ENCODE measurements around the gene CDKN1C. TPM values are rescaled to one million over a fixed set of nuclear protein-coding genes. Genes with fewer than 3 reads are reported as not detected.

Gene CDKN1C
- polyA plus RNA-seq, 1 donor from 2014 or later = 36.7 TPM

DNA sequence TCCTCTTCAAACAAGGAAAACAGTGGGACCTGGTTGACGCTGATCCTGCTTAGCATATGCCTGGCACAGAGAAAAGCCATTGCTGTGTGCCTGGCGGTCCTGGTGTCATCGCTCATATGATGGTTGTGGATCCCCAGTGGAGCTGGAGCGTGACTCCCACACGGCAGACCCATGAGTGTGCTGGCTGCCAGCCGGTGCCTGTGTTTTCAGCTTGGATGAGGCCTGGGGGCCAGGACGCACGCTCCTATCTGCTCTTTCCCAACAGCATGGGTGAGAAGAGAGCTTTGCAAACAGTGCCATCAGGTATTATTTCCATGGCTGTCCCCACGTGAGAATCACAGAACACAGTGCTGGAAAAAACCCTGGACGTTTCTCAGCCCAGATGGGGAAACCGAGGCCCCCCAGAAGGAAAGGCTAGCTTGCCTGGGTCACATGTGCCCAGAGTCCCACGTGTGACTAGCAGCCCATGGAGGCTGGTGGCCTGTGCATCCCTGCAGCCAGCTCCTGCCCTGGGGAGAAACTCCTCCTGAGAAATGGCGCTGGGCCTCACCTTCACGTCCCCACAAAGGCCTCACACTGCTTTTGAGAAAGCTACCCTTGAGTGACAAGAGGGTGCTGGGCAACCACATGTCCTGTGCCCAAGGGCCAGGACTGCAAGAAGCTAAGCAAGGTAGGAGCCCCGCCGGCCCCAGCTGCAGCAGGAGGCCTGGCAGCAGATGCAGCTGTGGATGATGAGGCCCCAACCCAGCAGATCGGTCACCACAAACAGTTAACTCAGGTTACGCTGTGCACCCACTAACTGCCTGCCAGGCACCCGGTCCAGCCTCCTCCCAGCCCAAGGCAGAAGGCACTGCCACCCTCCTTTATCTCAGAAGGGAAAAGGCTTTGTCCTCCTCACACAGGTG, 4.2 kb downstream of the CDKN1C start:
- Histone ChIP-seq H3K4me3 (ENCODE audit: low read length) (no peak overlapping the region), H3K9ac (ENCODE audit: low read length) (no peak overlapping the region), H3K79me2 (replicated peaks; ENCODE audit: insufficient read depth, low read length) (peaks cover 10% of the 10 kb centered on the region), H3K27ac (ENCODE audit: low read length) (no peak overlapping the region), H3F3A (ENCODE audit: insufficient read depth, low read length, poor library complexity, severe bottlenecking) (no peaks in the 10 kb centered on the region), H2AFZ (ENCODE audit: low read depth, low read length) (no peak overlapping the region), H3K9me2 (ENCODE audit: insufficient read depth, low read length) (no peaks in the 10 kb centered on the region), H3K9me3 (ENCODE audit: low read length) (no peaks in the 10 kb centered on the region), H4K20me1 (ENCODE audit: insufficient read depth) (no peaks in the 10 kb centered on the region), H3K4me2 (ENCODE audit: low read length) (no peak overlapping the region), H3K27me3 (ENCODE audit: insufficient read depth, low read depth, low read length) (peaks cover 5% of the 10 kb centered on the region), H3K36me3 (ENCODE audit: insufficient read depth, low read length) (no peaks in the 10 kb centered on the region)
- TF ChIP-seq EP300 (conservative IDR thresholded peaks at IDR 0.05; ENCODE audit: poor library complexity, severe bottlenecking) = no peak
- TF ChIP-seq MXI1 (conservative IDR thresholded peaks at IDR 0.05; ENCODE audit: poor library complexity, severe bottlenecking) = no peak
- no peak for TF ChIP-seq RAD21 (conservative IDR thresholded peaks at IDR 0.05)
- TF ChIP-seq, protein P1, sequence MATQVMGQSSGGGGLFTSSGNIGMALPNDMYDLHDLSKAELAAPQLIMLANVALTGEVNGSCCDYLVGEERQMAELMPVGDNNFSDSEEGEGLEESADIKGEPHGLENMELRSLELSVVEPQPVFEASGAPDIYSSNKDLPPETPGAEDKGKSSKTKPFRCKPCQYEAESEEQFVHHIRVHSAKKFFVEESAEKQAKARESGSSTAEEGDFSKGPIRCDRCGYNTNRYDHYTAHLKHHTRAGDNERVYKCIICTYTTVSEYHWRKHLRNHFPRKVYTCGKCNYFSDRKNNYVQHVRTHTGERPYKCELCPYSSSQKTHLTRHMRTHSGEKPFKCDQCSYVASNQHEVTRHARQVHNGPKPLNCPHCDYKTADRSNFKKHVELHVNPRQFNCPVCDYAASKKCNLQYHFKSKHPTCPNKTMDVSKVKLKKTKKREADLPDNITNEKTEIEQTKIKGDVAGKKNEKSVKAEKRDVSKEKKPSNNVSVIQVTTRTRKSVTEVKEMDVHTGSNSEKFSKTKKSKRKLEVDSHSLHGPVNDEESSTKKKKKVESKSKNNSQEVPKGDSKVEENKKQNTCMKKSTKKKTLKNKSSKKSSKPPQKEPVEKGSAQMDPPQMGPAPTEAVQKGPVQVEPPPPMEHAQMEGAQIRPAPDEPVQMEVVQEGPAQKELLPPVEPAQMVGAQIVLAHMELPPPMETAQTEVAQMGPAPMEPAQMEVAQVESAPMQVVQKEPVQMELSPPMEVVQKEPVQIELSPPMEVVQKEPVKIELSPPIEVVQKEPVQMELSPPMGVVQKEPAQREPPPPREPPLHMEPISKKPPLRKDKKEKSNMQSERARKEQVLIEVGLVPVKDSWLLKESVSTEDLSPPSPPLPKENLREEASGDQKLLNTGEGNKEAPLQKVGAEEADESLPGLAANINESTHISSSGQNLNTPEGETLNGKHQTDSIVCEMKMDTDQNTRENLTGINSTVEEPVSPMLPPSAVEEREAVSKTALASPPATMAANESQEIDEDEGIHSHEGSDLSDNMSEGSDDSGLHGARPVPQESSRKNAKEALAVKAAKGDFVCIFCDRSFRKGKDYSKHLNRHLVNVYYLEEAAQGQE (IDR thresholded peaks at IDR 0.05; ENCODE audit: borderline replicate concordance) = no peak
- no peak for TF ChIP-seq SMC3 (conservative IDR thresholded peaks at IDR 0.05; ENCODE audit: poor library complexity)

DNA sequence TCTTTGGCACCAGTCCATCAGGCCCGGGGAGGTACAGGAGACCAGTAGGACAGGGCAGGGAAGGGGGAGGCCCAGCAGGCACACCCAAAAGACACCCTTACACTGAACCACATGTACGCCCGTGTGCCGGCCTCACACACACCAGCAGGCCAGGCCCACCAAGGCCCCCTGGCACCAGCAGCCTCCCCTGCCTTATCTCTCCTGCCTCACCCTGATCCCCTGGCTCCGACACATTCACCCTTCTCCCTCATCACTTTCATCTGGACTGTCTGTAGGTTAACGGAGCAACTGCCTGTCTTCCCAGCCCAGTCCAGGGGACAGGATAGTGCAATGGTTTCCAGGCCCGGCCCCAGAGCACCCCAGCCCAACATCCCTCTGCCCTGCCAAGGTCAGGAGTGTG, 4.9 kb downstream of the CDKN1C start:
- peaks cover 10% of the 10 kb centered on the region for H3K79me2 ChIP-seq (replicated peaks; ENCODE audit: insufficient read depth, low read length)
- H4K20me1 ChIP-seq (ENCODE audit: insufficient read depth) = no peaks in the 10 kb centered on the region
- no peaks in the 10 kb centered on the region for H3K36me3 ChIP-seq (ENCODE audit: insufficient read depth, low read length)
- no peaks in the 10 kb centered on the region for H3F3A ChIP-seq (ENCODE audit: insufficient read depth, low read length, poor library complexity, severe bottlenecking)
- H3K27ac ChIP-seq (ENCODE audit: low read length) = no peak overlapping the region
- TF ChIP-seq POLR2AphosphoS5 (IDR thresholded peaks at IDR 0.05) (no peak), RAD21 (conservative IDR thresholded peaks at IDR 0.05) (no peak), EP300 (conservative IDR thresholded peaks at IDR 0.05; ENCODE audit: poor library complexity, severe bottlenecking) (no peak)
- no peak overlapping the region for H3K4me3 ChIP-seq (ENCODE audit: low read length)
- peaks cover 5% of the 10 kb centered on the region for H3K27me3 ChIP-seq (ENCODE audit: insufficient read depth, low read depth, low read length)
- H3K9ac ChIP-seq (ENCODE audit: low read length) = no peak overlapping the region
- no peak overlapping the region for H3K4me2 ChIP-seq (ENCODE audit: low read length)
- no peaks in the 10 kb centered on the region for H3K9me2 ChIP-seq (ENCODE audit: insufficient read depth, low read length)
- H3K9me3 ChIP-seq (ENCODE audit: low read length) = no peaks in the 10 kb centered on the region
- H2AFZ ChIP-seq (ENCODE audit: low read depth, low read length) = no peak overlapping the region

DNA sequence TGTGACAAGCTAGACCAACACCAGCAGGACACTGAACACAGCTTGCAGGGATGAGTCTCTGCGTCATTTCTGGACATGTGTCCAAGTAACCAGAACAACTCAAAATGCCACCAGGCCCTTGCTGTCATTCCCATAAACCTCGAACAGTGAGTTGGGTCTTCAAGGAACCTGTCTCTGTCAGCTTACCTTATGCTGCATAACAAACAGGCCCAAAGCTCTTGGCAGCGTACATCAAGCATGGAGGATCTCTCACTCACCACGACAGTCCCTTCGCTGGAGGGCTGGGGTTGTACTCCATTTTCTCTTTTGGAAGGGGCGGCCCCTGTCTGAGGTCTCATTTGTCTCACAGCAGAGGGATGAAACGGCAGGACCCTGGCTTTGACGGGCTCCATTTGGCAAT, 6.8 kb downstream of the CDKN1C start:
- Histone ChIP-seq H3K9me2 (ENCODE audit: insufficient read depth, low read length) (no peaks in the 10 kb centered on the region), H3K36me3 (ENCODE audit: insufficient read depth, low read length) (no peaks in the 10 kb centered on the region), H2AFZ (ENCODE audit: low read depth, low read length) (no peak overlapping the region), H3K9me3 (ENCODE audit: low read length) (peaks cover 5% of the 10 kb centered on the region), H3K27me3 (ENCODE audit: insufficient read depth, low read depth, low read length) (no peaks in the 10 kb centered on the region), H3K79me2 (replicated peaks; ENCODE audit: insufficient read depth, low read length) (peaks cover 9% of the 10 kb centered on the region), H3K27ac (ENCODE audit: low read length) (no peak overlapping the region), H3K4me2 (ENCODE audit: low read length) (no peak overlapping the region), H3F3A (ENCODE audit: insufficient read depth, low read length, poor library complexity, severe bottlenecking) (no peaks in the 10 kb centered on the region), H3K4me3 (ENCODE audit: low read length) (no peak overlapping the region), H3K9ac (ENCODE audit: low read length) (no peak overlapping the region), H4K20me1 (ENCODE audit: insufficient read depth) (no peaks in the 10 kb centered on the region)
- TF ChIP-seq, protein P2, sequence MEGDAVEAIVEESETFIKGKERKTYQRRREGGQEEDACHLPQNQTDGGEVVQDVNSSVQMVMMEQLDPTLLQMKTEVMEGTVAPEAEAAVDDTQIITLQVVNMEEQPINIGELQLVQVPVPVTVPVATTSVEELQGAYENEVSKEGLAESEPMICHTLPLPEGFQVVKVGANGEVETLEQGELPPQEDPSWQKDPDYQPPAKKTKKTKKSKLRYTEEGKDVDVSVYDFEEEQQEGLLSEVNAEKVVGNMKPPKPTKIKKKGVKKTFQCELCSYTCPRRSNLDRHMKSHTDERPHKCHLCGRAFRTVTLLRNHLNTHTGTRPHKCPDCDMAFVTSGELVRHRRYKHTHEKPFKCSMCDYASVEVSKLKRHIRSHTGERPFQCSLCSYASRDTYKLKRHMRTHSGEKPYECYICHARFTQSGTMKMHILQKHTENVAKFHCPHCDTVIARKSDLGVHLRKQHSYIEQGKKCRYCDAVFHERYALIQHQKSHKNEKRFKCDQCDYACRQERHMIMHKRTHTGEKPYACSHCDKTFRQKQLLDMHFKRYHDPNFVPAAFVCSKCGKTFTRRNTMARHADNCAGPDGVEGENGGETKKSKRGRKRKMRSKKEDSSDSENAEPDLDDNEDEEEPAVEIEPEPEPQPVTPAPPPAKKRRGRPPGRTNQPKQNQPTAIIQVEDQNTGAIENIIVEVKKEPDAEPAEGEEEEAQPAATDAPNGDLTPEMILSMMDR (IDR thresholded peaks at IDR 0.05; ENCODE audit: poor library complexity, severe bottlenecking) = no peak

Data from neural cell (in vitro differentiated cells).